HEK293 (cell line): ENCODE data around the gene STK39.

Experiments used
- CTCF ChIA-PET: fragments of 350-600 bp; formaldehyde crosslinking; extraction: SDS; loops from one replicate; lab custom pipeline; 2021; ENCODE audit warnings: antibody characterized with exemption; lab: Yijun Ruan, JAX
- POLR2A ChIA-PET: fragments of 300-600 bp; formaldehyde crosslinking; extraction: SDS; loops from one replicate; lab custom pipeline; 2020; ENCODE audit warnings: antibody characterized with exemption, inconsistent platforms; lab: Yijun Ruan, JAX
- H3K27ac ChIP-seq: fragments of 200-500 bp; sonication (Bioruptor generic); 2 replicates; pipeline ENCODE4 v1.5.1; 2014; ENCODE audit warnings: low read depth, low read length, control low read depth, inconsistent platforms; ENCODE audit errors: extremely low read depth
- H3K36me3 ChIP-seq, 2 experiments: fragments of 200-500 bp in 1 of 2; sonication (Bioruptor generic) in 1 of 2; 1 replicate in 1 of 2; 2 replicates in 1 of 2; pipeline ENCODE4 v1.5.1; 2014 to 2017; ENCODE audit warnings: inconsistent platforms in 2 of 2, low read length in 2 of 2; ENCODE audit not compliant: control insufficient read depth in 2 of 2, insufficient read depth in 1 of 2
- H3K4me1 ChIP-seq: fragments of 200-500 bp; sonication (Bioruptor generic); 2 replicates; pipeline ENCODE4 v1.5.1; 2014; ENCODE audit warnings: mild to moderate bottlenecking, low read length, inconsistent platforms; ENCODE audit not compliant: control insufficient read depth, insufficient read depth
- H3K4me3 ChIP-seq: 2 replicates; pipeline ENCODE4 v1.5.1; 2011; ENCODE audit warnings: low read depth, mild to moderate bottlenecking, control low read depth, low read length, moderate library complexity
- H3K9me3 ChIP-seq: fragments of 200-500 bp; sonication (Bioruptor generic); 2 replicates; pipeline ENCODE4 v1.5.1; 2014; ENCODE audit warnings: low read depth, low read length, inconsistent platforms; ENCODE audit not compliant: control insufficient read depth, insufficient read depth
- EGR2 ChIP-seq: fragments of 450-650 bp; formaldehyde crosslinking; IDR thresholded peaks from 2 replicates; pipeline ENCODE4 v1.5.1; 2016; ENCODE audit warnings: low read depth, missing biosample characterization, missing genetic modification characterization
- HIC1 ChIP-seq: fragments of 450-650 bp; formaldehyde crosslinking; IDR thresholded peaks from 2 replicates; pipeline ENCODE4 v1.5.1; 2016; ENCODE audit warnings: missing biosample characterization, missing genetic modification characterization
- KLF7 ChIP-seq: fragments of 450-650 bp; formaldehyde crosslinking; IDR thresholded peaks from 2 replicates; pipeline ENCODE4 v1.5.1; 2016; ENCODE audit warnings: missing biosample characterization, missing genetic modification characterization, borderline replicate concordance
- MYNN ChIP-seq: fragments of 450-650 bp; formaldehyde crosslinking; IDR thresholded peaks from 2 replicates; pipeline ENCODE4 v1.5.1; 2016; ENCODE audit warnings: missing biosample characterization, missing genetic modification characterization, borderline replicate concordance
- PATZ1 ChIP-seq: fragments of 450-650 bp; formaldehyde crosslinking; IDR thresholded peaks from 2 replicates; pipeline ENCODE4 v1.5.1; 2016; ENCODE audit warnings: missing biosample characterization, missing genetic modification characterization
- TSHZ1 ChIP-seq: fragments of 450-650 bp; formaldehyde crosslinking; IDR thresholded peaks from 2 replicates; pipeline ENCODE4 v1.5.1; 2016; ENCODE audit warnings: missing biosample characterization, missing genetic modification characterization, borderline replicate concordance
- WT1 ChIP-seq: fragments of 450-650 bp; formaldehyde crosslinking; IDR thresholded peaks from 2 replicates; pipeline ENCODE4 v1.5.1; 2016; ENCODE audit warnings: missing biosample characterization, missing genetic modification characterization
- ZBTB17 ChIP-seq: fragments of 450-650 bp; formaldehyde crosslinking; IDR thresholded peaks from 2 replicates; pipeline ENCODE4 v1.5.1; 2016; ENCODE audit warnings: missing biosample characterization, missing genetic modification characterization
- ZBTB48 ChIP-seq: fragments of 450-650 bp; formaldehyde crosslinking; IDR thresholded peaks from 2 replicates; pipeline ENCODE4 v1.5.1; 2016; ENCODE audit warnings: missing biosample characterization, missing genetic modification characterization
- ZNF155 ChIP-seq: fragments of 450-650 bp; formaldehyde crosslinking; IDR thresholded peaks from 2 replicates; pipeline ENCODE4 v1.5.1; 2016; ENCODE audit warnings: missing biosample characterization, missing genetic modification characterization
- ZNF23 ChIP-seq: fragments of 450-650 bp; formaldehyde crosslinking; IDR thresholded peaks from 2 replicates; pipeline ENCODE4 v1.5.1; 2016; ENCODE audit warnings: missing biosample characterization, missing genetic modification characterization, borderline replicate concordance
- ZNF335 ChIP-seq: fragments of 450-650 bp; formaldehyde crosslinking; conservative IDR thresholded peaks from 2 replicates; pipeline ENCODE4 v1.5.1; 2016; ENCODE audit warnings: missing biosample characterization, missing genetic modification characterization
- ZNF600 ChIP-seq: fragments of 450-650 bp; formaldehyde crosslinking; IDR thresholded peaks from 2 replicates; pipeline ENCODE4 v1.5.1; 2016; ENCODE audit warnings: missing biosample characterization, missing genetic modification characterization
- ZNF701 ChIP-seq: fragments of 450-650 bp; formaldehyde crosslinking; IDR thresholded peaks from 2 replicates; pipeline ENCODE4 v1.5.1; 2016; ENCODE audit warnings: missing biosample characterization, missing genetic modification characterization
- ZXDB ChIP-seq: fragments of 450-650 bp; formaldehyde crosslinking; IDR thresholded peaks from 2 replicates; pipeline ENCODE4 v1.5.1; 2016; ENCODE audit warnings: missing biosample characterization, missing genetic modification characterization

STK39 gene

GRCh38 chr2:168192839-168193616 is 54.4 kb downstream of the STK39 start (continued):
- TF ChIP-seq HIC1 (no peak), KLF7 (tag by site-specific recombination) (no peak), ZNF335 (tag by site-specific recombination) (no peak), ZBTB17 (tag by site-specific recombination) (peak; percentile 49; the same call in 1 of the 2 replicates), EGR2 (tag by site-specific recombination) (peak; percentile 60), ZNF701 (tag by site-specific recombination) (no peak), ZXDB (tag by site-specific recombination) (no peak), ZNF155 (no peak), ZNF23 (no peak), WT1 (tag by site-specific recombination) (no peak), PATZ1 (no peak)
- TF ChIP-seq, all 188 proteins: peak for 6

GRCh38 chr2:168191955-168192785 is 55.2 kb downstream of the STK39 start:
- H3K27ac ChIP-seq: no peak overlapping the region
- H3K4me3 ChIP-seq: no peak overlapping the region
- no peaks in the 10 kb centered on the region for H3K9me3 ChIP-seq
- ChIA-PET POLR2A (no interaction called here), CTCF (no interaction called here)
- TF ChIP-seq ZNF600 (tag by site-specific recombination) (no peak), MYNN (no peak), ZBTB48 (tag by site-specific recombination) (no peak), TSHZ1 (no peak)
- no peaks in the 10 kb centered on the region for H3K36me3 ChIP-seq
- peaks cover 12% of the 10 kb centered on the region for H3K4me1 ChIP-seq
